NCI-H510A treated with DMSO at 0.1 percent for 48 hours (cell line): ENCODE measurements around the gene CDK4.
"Not testable (repeated sequence)": the region's sequence is repeated elsewhere in the genome, so short reads cannot be mapped to it uniquely, and the experiment has no call there.

Experiments used
- DNase-seq: peaks from one replicate; lab custom pipeline; 2025; lab: John Stamatoyannopoulos, UW

CDK4 gene

DNA sequence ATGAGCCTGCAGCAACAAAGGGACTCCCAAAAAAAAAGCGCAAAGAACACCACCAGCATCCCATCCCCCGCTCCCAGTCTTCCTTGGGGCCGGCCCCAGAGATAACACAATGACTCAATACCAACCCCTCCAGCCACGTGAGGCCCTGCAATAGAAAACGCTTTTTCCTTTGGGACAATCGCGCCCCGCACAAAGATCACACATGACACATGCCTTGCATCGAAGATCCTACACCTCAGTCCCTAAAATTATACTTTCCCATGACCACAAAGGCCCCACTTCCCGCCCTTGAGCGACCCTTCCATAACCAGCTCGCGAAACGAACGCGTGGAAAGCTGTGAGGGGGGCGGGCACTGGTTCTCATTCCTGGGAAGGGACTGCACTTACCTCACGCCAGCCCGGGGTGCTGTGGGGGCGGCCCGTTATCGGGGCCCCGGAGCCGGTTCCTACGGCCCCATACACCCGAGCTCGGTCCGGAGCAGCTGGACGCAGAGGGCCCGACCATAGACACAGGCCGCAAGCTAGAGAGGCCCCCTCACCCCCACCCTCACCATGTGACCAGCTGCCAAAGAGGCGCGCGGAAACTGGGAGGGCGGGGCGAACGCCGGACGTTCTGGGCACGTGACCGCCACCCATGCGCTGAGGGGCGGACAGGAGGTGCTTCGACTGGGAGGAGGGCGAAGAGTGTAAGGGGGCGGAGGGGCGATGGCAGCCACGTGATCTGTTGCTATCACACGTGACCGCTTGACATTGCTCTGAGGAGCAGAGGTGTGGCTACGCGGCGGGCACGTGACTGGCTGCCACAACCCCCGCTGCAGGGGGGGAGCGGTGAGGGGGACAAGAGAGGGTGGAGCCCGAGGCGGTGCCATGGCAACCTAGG is at the start of gene CDK4:
TSS of gene CDK4 (minus strand) at position 523 of the 880 bp plus-strand sequence. CDS start 593 bp downstream, outside the sequence.
- peak; percentile 99 for DNase-seq

DNA sequence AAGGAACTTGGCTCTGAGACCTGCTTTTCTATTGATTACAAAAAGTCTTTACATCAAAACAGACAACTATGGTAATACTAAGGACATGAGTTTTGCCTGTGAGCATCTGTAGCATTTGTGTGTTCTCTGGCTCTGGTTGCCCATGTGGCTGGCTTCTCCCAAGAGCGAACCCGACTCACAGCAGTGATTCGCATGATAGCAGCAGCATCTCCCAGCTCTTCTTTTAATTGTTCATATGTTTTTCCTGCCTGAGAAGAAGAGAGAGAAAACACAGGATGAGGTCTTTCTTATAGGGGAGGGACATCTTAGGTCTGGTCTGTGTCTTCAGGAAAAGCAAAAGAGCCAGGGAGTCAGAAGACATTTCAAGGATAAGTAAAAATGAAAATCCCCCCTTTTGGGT is 48.9 kb upstream of the CDK4 start:
- no peak for DNase-seq

DNA sequence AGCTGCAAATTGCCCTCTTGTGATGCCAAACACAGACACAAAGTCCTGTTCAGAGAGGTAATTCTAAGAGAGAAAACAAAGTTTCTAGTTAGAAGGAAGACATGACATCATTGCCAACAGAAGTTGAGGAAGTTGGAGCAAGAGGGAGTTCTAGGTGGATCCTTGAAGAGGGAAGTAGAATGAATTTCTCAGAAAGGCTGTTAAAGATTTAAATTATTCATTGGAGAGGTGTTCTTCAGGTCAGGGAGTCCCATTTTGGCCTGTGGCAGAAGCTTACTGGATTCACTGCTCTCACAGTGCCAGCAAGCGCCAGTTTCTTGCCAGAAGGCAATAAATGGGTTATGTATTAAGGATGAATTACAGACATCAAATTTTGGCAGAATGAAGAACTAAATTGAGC is 45.8 kb upstream of the CDK4 start:
- DNase-seq, result no peak

DNA sequence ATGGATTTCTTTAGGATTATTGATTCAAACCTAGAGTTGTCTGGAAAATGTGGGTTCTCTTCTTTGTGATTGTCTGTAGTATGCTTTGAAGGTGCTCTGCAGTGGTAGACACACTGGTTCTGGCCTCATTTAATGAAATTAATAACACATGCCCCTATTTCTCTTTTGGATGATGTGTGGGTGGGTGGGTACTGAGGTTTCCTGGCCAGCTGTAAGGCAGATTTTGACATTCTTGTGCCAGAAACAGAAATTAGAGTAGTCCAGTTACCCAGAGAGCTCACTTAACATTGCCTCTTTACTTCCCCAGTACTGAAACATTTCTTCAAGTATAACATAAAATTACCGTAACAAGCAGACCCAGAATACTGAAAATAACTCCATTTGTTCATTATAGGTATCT is 44.9 kb upstream of the CDK4 start:
- DNase-seq, result no peak

DNA sequence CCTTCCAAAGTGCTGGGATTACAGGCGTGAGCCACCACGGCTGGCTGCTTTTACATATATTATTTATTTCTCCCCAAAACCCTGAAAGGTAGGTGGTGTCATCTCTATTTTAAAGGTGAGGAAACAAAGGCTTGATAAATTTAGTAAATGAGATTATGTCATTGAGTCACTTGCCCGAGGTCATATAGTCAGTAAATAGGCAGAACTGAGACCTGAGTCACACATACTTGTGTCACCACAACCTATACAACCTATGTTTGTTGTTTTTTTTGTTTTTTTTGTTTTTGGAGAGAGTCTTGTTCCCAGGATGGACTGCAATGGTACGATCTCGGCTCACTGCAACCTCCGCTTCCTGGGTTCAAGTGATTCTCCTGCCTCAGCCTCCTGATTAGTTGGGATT is 43.2 kb upstream of the CDK4 start:
- no peak for DNase-seq

DNA sequence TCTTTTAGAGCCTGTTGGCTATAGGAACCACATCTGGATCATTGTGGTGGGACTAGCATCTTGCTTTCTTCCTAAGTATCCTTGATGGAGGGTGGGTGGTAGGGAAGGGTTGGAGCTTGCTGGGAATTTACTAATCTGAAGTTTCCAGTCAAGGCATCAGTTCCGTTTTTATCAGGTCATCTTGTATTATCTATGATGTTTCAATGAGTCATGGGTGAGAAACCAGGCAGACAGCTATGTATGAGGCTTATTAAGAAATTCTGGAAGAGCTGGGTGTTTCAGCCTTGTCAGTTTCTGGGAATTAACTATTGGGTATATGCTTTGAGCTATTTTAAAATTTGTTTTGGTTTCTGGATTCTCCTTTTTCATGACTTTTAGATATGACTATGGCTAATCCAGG is 41.8 kb upstream of the CDK4 start:
- DNase-seq, result no peak

DNA sequence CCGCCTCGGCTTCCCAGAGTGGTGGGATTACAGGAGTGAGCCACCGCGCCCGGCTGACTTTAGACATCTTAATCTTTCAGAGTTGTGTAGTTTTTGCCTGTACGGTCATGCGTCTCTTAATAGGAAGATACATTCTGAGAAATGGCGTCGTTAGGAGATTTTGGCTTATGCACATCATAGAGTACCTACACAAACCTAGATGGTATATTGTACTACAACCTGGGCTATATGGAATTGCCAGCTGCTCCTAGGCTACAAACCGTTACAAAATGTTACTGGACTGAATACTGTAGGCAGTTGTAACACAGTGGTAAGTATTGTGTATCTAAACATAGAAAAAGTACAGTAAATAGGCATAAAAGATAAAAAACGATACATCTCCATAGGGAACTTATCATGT is 31.8 kb upstream of the CDK4 start:
- no peak for DNase-seq

DNA sequence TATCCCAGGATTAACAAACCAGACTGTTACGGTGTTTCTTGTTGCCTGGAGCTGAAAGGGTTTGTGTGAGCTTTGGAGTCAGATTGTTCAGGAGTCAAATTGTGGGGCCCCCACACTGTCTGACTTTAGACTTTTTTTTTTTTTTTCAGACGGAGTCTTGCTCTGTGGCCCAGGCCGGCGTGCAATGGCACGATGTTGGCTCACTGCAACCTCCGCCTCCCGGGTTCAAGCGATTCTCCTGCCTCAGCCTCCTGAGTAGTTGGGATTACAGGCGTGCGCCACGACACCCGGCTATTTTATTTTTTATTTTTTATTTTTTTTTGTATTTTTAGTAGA is 31.3 kb upstream of the CDK4 start:
- no peak for DNase-seq

DNA sequence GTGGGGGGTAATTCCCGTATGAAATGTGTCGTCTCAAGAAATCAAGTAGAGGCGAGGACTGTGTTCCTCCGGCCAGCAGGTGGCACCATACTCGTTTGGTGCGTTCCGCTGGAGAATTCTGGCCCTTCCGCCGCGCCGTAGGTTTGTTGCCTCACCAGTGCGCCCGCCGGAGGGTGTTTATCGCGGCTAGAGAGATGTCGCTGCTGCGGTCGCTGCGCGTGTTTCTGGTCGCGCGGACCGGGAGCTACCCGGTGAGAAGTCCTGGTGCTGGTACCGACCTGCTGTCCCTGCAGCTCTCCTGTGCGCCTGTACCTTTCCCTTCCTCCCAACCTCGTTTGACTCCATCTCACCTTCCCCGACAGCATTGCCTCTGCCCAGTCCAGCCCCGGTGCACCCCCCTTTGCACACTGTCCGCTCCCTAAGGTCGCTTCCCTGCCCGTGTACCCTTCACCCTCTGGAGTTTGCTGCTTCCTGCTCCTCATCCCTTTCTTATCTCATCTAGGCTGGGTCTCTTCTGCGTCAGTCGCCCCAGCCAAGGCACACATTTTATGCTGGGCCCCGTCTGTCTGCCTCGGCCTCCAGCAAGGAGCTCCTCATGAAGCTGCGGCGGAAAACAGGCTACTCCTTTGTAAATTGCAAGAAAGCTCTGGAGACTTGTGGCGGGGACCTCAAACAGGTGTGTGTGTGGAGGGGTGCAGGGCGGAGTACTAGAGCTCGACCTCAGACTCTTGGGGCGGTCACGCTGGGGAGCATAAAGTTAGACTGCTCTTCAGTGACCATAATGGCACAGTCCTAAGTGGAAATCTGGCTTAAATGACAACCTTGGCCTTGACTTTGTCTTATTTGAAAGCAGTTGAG is 30.7 kb upstream of the CDK4 start, which contains the start of gene TSFM:
TSS of gene TSFM (plus strand) at position 180 of the 858 bp plus-strand sequence. CDS start at position 195, 15 bp downstream.
- DNase-seq, result peak; percentile 97

DNA sequence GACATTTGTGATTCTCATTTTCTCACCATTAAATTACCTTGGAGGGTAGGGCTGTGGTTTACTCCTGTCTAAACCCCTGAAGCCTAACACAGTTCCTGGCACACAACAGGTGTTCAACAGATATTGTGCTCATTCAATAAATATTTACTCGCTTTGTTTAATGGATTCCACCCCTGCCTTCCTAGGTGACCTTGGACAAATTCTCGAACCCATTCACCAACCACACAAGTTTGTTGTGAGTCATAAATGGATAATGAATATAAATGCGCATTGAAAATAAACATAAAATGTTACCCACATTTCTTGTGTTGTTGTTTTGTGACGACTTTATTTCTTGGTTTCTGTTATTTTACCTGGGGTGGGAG is 30.1 kb upstream of the CDK4 start:
- no peak for DNase-seq

DNA sequence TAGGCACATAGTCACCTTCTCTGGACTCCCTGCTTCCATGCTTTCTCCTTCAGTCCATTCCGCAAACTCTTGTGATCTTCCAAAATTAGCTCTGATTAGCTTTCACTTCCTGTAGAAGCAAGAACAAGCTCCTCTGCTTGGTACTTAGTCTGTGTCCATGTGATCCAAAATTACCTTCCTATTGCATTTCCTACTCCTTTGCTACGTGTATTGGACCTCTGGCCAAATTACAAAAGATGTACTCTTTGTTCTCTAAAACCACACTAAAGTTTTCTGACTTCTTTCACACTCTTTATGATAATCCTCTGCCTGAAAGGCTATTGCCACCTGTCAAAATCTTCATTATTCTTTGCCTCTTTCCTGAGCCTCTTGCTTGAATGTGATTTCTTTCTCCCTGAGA is 29.7 kb upstream of the CDK4 start:
- DNase-seq, result no peak

DNA sequence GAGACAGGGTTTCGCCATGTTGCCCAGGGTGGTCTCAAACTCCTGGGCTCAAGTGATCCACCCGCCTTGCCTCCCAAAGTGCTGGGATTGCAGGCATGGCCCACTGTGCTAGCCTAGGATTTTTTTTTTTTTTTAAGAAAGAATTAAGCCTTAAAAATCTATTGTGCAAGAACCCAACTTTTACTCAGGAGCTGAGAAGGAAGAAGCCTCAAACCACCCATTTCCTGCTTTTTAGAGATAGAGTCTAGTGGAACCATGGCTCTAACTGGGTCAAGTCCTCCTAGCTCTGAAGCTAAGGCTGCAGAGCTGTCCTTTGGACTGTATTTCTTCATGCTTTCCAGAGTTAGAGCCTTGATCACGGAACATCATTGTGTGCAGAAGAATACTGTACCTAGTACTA is 29.1 kb upstream of the CDK4 start:
- DNase-seq, result no peak

DNA sequence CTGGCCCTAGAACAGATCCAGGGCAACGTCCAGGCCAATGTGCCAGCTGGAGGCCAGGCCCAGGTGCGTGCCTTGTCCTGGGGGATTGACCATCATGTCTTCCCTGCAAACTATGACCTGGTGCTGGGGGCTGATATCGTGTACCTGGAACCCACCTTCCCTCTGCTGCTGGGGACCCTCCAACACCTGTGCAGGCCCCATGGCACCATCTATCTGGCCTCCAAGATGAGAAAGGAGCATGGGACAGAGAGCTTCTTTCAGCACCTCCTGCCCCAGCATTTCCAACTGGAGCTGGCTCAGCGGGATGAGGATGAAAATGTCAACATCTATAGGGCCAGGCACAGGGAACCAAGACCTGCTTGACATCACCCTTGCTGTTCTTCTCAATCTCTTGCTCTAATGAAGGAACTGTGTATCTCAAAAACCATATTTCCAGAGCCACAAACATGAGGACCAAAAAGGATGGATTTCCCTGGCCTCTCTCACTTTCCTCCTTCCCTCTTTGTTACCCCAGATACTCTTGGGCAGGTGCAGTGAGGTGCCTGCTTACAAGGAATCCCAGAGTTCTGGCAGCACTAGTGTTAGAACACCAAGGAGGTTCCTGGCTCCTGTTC is 28.3 kb upstream of the CDK4 start:
- no peak for DNase-seq

DNA sequence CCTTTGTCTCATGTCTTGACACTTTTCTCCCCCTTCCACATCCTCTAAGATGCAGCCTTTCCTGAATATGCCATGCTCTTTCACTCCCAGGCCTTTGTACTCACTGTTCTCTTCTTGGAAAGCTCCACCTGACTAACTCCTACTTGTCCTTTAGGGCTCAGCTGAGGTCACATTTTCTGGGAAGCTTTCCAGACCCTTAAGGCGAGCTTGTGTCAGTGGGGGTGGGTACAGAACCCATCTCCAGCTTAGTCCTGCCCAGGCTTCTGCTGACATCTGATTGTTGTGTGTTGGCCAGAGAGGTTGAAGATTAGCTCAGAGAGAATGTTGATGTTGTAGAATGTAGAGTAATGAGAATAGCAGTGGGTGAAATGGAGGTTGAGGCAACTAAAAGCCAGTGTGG is 27.6 kb upstream of the CDK4 start:
- DNase-seq, result no peak

DNA sequence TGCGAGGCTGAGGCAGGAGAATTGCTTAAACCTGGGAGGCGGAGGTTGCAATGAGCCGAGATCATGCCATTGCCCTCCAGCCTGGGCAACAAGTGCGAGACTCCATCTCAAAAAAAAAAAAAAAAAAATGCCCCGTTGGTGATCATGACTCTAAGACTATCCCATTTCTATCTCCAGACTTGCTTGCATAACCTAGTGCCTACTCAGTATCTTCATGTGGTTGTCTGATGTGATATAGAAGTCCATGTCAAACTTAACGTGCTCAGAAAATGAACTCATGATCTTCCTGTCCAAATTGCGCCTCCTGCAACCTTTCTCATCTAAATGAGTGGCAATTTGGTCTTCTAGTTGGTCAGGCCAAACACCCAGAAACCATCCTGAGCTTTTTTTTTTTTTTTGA is 25.8 kb upstream of the CDK4 start:
- no peak for DNase-seq

DNA sequence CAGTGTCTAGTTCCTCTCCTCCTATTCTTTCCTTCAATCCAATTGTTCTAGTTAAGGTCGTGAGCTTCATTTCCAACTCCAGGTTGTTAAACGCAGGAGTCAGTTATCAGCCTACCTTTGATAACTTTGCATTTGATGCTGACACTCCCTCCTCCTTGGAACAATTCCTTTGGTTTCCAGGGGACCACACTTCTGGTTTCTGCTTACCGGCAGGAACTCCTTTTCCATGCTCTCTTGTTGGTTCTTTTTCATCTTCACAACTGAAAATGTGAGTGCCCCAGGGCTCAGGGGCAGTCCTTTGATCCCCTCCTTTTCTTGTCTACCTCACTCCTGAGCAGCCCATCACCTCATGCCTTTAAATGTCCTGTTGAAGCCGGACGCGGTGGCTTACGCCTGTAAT is 25.3 kb upstream of the CDK4 start:
- no peak for DNase-seq

DNA sequence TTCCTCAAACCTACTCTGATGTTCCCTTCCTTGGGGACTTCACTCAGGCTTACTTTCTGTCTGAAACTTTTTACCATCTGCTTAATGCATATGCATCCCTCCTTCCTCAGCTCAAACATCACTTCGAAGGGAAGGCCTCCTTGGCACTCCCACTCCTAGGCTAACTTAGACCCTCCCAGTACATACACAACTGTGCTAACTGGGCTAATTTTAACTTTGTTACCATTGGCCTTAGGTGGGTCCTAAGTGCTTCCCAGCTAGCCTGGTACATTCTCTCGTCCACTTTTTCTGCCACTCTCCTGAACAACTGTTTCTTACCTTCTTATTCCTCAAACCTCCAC is 24.1 kb upstream of the CDK4 start:
- DNase-seq, result no peak

DNA sequence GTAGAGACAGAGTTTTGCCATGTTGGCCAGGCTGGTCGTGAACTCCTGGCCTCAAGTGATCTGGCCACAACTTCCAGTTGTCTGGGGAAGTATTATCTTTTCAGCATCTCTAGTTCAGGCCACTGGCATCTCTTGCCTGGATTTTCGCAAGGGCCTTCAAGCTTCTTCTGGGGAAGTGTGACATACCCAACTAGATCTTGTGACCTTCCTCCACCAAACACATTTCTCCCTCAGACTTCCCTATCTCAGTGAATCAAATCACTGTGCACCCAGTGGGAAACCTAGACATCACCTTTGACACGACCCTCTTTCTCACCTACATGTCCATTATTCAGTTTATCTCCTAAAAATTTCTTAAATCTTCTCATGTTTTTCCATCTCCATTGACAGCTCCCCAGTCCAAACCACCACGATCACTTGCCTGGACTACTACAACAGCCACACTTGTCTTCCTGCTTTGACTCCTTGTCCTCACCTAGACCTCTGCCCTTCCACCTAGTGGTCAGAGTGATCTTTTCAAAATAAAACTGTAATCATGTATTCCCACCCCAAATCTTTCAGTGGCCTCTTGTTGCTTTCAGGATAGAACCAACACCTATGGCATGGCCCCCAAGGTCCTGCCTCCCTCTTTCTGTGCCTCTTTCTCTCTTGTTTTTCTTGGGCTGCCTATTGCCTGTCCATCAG is 23.6 kb upstream of the CDK4 start:
- no peak for DNase-seq

DNA sequence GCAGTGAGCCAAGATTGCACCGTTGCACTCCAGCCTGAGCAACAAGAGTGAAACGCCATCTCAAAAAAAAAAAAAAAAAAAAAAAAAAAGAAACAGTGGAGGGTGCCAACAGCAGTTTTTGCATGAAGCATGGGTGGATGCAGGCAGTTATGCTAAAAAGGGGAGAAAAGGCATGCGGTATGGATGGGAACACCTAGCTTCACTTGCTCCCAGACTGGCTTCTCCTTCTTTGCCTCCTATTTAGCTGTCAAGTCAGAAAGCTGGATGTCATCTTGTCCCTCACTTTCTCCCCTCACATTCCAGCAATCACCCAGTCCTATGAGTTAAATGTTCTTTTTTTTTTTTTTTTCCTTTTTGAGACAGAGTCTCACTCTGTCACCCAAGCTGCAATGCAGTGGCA is 22.9 kb upstream of the CDK4 start:
- no peak for DNase-seq

DNA sequence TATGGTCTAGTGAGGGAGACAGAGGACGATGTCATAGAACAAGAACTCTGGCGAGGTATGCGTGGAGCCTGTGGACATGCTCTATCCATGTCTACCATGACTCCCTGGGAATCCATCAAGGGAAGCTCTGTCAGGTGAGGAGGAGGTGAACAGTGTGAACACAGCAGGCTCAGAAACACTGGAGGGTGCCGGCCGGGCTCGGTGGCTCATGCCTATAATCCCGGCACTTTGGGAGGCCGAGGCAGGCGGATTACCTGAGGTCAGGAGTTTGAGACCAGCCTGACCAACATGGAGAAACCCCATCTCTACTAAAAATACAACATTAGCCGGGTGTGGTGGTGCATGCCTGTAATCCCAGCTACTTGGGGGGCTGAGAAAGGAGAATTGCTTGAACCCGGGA is 22.5 kb upstream of the CDK4 start:
- DNase-seq, result not testable (repeated sequence)

DNA sequence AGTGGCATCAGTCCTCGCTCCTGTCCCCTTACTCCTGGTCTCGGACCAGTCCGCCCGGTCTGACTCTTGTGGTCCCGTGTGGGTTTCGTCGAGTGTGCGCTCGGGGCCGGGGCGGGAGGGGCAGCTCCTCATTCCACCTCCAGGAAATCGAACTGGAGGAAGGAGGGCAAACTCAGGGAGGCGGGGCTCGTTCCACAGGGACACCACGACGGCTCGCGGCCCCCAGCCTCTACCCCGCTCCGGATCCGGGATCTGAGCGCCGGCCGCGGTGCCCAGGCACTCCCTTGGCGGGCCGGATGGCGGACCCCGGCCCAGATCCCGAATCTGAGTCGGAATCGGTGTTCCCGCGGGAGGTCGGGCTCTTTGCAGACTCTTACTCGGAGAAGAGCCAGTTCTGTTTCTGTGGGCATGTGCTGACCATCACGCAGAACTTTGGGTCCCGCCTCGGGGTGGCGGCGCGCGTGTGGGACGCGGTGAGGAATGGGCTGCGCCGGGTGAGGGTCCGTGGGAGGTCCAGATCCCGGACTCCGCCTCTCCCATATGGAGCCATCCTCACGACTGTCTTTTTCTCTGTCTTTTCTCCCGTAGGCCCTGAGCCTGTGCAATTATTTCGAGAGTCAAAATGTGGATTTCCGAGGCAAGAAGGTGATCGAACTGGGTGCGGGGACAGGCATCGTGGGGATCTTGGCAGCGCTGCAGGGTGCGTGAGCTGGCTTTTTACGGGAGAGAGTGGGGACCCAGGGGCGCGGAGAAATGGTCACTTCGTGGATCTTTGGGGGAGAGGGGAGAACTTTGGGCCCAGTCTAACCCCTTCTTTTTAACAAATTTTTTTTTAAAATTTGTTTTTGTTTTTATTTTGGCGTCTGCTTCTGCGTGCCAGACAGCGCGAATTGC is 20.6 kb upstream of the CDK4 start, which contains the start of gene EEF1AKMT3:
TSS of gene EEF1AKMT3 (plus strand) at position 186 of the 894 bp plus-strand sequence. CDS start at position 297, 111 bp downstream.
- DNase-seq, result peak; percentile 83
